Non-pigmented ciliary epithelial cell (primary cell): ENCODE results near the gene VWA8.
A peak's percentile ranks its signal among the peaks of the same experiment; 100 is the strongest.
"Not testable (repeated sequence)": the region's sequence is repeated elsewhere in the genome, so short reads cannot be mapped to it uniquely, and the experiment has no call there.

ENCODE experiments used
- DNase-seq: peaks from one replicate; pipeline ENCODE4 v3.0.0-alpha.2; 2010; ENCODE audit warnings: low read depth

VWA8 gene

GRCh38 chr13:41645331-41645730 lies 315.6 kb downstream of the VWA8 start:
- DNase-seq: peak; percentile 82

DNA sequence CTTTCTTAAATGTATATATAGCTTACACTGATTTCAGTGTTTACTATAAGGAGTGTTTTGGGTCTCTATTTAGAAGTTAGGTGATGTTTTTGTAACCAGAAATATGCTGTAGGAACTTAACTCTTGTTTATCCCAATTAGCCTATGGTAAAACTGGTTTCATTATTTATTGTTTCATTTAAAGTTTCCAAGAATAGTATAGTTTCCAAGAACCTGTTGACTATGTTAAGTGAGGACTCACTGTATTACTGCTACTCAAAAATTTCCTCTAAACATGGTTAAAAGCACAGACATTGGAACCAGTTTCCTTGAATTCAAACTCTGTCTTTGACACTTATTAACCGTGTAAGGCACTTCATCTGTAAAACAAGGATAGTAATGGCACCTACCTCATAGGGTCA lies 316.2 kb downstream of the VWA8 start:
- DNase-seq: no peak

DNA sequence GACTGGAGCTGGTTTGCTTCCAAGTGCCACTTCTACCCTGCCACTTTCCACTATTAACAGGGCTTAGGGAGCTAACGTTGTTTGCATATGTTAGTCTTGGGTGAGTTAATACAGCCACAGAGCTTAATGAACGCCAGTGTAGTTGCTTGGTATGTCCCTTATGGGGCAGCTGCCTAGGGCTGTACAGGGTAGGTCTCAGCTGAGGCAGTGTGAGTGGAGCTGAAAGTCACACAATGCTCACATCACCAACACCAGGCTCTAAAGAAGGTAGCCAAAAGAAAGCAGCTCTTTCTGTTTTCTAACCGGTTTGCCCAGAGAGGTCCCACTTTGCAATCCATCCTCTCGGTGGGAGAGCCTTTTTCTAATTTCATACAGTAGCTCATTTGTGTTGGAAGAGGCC lies 317.4 kb downstream of the VWA8 start:
- no peak for DNase-seq

- no peak for DNase-seq
Measured at GRCh38 chr13:41641961-41642360, 318.9 kb downstream of the VWA8 start.

GRCh38 chr13:41641429-41641828 lies 319.5 kb downstream of the VWA8 start:
- no peak for DNase-seq

GRCh38 chr13:41639955-41640780 lies 320.7 kb downstream of the VWA8 start:
- DNase-seq: no peak

GRCh38 chr13:41639237-41639904 lies 321.5 kb downstream of the VWA8 start:
- DNase-seq: no peak

DNA sequence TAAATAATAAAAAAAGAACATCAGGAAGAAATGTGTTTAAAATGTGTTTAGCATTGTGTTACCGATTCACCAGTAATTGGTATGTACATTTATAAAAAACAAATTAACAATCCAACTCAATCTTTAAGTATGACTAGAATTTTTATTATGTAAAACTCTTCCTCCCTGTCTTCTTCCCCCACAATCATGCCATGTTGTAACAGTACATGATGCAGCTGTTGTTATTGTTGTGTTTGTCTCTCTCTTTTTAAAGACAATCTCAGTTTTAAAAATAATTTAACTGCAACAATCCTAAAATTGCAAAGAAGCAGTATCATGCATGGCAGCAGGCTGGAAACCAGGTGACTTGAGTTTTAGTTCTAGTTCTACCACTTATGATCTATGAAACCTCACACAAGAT lies 323.3 kb downstream of the VWA8 start:
- DNase-seq: no peak

DNA sequence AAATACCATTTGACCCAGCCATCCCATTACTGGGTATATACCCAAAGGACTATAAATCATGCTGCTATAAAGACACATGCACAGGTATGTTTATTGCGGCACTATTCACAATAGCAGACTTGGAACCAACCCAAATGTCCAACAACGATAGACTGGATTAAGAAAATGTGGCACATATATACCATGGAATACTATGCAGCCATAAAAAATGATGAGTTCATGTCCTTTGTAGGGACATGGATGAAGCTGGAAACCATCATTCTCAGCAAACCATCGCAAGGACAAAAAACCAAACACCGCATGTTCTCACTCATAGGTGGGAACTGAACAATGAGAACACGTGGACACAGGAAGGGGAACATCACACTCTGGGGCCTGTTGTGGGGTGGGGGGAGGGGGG lies 323.9 kb downstream of the VWA8 start:
- DNase-seq: not testable (repeated sequence)

DNA sequence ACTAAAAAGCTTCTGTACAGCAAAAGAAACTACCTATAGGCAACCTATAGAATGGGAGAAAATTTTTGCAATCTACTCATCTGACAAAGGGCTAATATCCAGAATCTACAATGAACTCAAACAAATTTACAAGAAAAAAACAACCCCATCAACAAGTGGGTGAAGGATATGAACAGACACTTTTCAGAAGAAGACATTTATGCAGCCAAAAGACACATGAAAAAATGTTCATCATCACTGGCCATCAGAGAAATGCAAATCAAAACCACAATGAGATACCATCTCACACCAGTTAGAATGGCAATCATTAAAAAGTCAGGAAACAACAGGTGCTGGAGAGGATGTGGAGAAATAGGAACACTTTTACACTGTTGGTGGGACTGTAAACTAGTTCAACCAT lies 324.3 kb downstream of the VWA8 start:
- DNase-seq: not testable (repeated sequence)

GRCh38 chr13:41634407-41634806 lies 326.5 kb downstream of the VWA8 start:
- DNase-seq: no peak

GRCh38 chr13:41633776-41634175 lies 327.1 kb downstream of the VWA8 start:
- no peak for DNase-seq

DNA sequence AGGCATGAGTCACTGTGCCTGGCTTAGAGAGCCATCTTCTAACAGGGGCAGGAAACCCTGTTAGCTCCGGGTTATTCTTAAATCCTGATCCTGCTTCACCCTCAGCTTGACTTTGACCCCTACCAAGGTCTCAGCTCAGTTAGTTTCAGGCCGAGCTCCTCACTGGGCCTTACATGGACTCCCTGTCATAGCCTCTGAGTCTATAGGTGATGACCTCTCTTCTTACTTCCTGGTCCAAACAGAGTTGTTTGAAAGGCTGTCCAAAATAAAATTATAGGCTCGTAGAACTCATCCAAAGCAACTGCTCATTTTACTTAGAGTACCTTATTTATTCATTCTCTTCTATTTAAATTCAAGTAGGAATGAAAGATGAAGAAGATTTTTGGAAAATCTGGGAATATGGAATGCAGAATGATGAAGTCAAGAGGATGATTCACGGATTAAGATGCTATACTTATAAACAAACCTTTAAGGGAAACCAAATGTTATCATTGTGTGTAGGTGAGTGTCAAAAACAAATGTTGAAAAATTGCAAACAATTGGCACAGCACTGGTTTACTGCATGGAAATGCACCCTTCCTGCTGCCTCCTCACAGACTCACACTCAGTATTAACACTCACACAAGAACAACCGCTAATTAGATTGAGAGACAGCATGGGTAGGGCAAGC lies 329.5 kb downstream of the VWA8 start:
- no peak for DNase-seq

- no peak for DNase-seq
Measured at GRCh38 chr13:41627425-41627824, 333.5 kb downstream of the VWA8 start.

DNA sequence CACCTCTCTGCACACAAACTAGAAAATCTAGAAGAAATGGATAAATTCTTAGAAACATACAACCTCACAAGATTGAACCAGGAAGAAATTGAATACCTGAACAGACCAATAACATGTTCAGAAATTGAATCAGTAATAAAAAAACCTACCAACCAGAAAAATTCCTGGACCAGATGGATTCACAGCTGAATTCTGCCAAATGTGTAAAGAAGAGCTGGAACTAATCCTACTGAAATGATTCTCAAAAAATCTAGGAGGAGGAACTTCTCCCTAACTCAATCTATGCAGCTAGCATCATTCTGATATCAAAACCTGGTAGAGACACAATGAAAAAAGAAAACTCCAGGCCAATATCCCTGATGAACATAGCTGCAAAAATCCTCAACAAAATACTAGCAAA lies 336.9 kb downstream of the VWA8 start:
- no peak for DNase-seq

- DNase-seq: no peak
Measured at GRCh38 chr13:41622432-41623429, 338.2 kb downstream of the VWA8 start.

DNA sequence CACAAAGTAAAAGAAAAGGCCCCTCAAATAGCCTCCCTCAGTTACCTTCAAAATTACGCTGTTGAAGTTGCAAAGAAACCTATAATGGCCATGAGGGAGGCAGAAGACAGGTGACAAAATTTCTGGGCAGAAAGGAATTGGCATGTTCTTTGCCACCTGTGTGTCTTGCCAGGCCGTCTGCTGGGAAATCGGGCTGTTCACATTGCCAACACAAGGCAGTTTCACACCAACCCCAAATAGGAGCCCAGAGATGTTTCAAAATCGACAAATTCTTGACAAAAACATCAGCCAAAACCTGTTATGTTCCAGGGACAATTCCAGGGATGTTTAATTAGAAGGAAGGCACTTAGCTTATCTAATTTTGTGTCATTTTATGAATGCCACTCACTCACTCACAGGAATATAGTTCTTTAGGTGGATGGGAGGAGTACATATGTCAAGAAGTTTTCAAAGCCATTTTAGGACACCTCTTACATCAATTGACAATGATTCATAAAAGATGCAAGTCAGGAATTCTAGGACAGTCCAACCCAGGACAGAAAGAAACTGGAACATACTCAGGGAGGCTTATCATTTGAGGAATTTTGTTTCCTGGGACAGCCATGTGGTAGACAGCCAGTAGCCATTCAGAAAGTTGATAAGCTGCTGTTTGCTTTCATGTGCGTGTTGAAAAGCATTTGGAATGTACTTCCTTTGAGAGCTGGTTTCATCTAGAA lies 339.0 kb downstream of the VWA8 start:
- no peak for DNase-seq

GRCh38 chr13:41617633-41618032 lies 343.3 kb downstream of the VWA8 start:
- DNase-seq: not testable (repeated sequence)

- no peak for DNase-seq
Measured at GRCh38 chr13:41616151-41616550, 344.8 kb downstream of the VWA8 start.

DNA sequence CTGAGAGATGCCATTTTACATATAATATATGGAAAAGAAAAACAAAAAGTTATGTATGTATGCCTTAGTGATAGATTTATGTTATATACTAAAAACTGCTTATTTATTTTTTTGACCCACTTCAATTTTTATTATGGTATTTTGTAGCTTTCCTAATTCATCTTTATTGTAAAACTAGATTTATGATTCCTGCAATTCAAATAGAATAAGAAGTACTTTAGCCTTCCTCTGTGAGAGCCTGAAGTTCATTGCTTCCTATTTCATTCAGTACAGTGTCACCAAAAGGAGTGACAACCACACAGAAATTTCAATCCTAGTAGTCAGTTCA lies 345.4 kb downstream of the VWA8 start:
- DNase-seq: no peak
